HEK293 (cell line): Measurements from ENCODE around the gene PIP5K1B.

Experiments
- FEZF1 ChIP-seq: fragments of 450-650 bp; formaldehyde crosslinking; IDR thresholded peaks from 2 replicates; pipeline ENCODE4 v1.5.1; 2016; ENCODE audit warnings: missing biosample characterization, missing genetic modification characterization
- GLIS2 ChIP-seq: fragments of 450-650 bp; formaldehyde crosslinking; IDR thresholded peaks from 2 replicates; pipeline ENCODE4 v1.5.1; 2016; ENCODE audit warnings: missing biosample characterization, missing genetic modification characterization
- HOXA7 ChIP-seq: sonication (generic); formaldehyde crosslinking; IDR thresholded peaks from 2 replicates; pipeline ENCODE4 v1.8.1; 2022; ENCODE audit warnings: missing genetic modification reagents, borderline replicate concordance
- KLF16 ChIP-seq: fragments of 450-650 bp; formaldehyde crosslinking; IDR thresholded peaks from 2 replicates; pipeline ENCODE4 v1.5.1; 2017; ENCODE audit warnings: missing biosample characterization, missing genetic modification characterization
- PATZ1 ChIP-seq: fragments of 450-650 bp; formaldehyde crosslinking; IDR thresholded peaks from 2 replicates; pipeline ENCODE4 v1.5.1; 2016; ENCODE audit warnings: missing biosample characterization, missing genetic modification characterization
- SP2 ChIP-seq: fragments of 450-650 bp; formaldehyde crosslinking; IDR thresholded peaks from 2 replicates; pipeline ENCODE4 v1.5.1; 2016; ENCODE audit warnings: missing biosample characterization, missing genetic modification characterization
- SP3 ChIP-seq: fragments of 450-650 bp; formaldehyde crosslinking; IDR thresholded peaks from 2 replicates; pipeline ENCODE4 v1.5.1; 2016; ENCODE audit warnings: missing biosample characterization, missing genetic modification characterization
- SP7 ChIP-seq: fragments of 450-650 bp; formaldehyde crosslinking; IDR thresholded peaks from 2 replicates; pipeline ENCODE4 v1.5.1; 2016; ENCODE audit warnings: missing biosample characterization, missing genetic modification characterization
- TRIM28 ChIP-seq: IDR thresholded peaks from 2 replicates; pipeline ENCODE4 v1.6.1; 2011; ENCODE audit warnings: low read length, control low read depth, borderline replicate concordance
- YY1 ChIP-seq: fragments of 450-650 bp; formaldehyde crosslinking; IDR thresholded peaks from 2 replicates; pipeline ENCODE4 v1.5.1; 2018; ENCODE audit warnings: missing biosample characterization, missing genetic modification characterization
- ZBTB11 ChIP-seq: fragments of 450-650 bp; formaldehyde crosslinking; conservative IDR thresholded peaks from 2 replicates; pipeline ENCODE4 v1.5.1; 2016; ENCODE audit warnings: low read depth, missing biosample characterization, missing genetic modification characterization
- ZNF112 ChIP-seq: fragments of 450-650 bp; formaldehyde crosslinking; IDR thresholded peaks from 2 replicates; pipeline ENCODE4 v1.5.0; 2017; ENCODE audit warnings: missing biosample characterization, missing genetic modification characterization
- ZNF2 ChIP-seq: fragments of 450-650 bp; formaldehyde crosslinking; IDR thresholded peaks from 2 replicates; pipeline ENCODE4 v1.5.1; 2016; ENCODE audit warnings: missing biosample characterization, missing genetic modification characterization
- ZNF221 ChIP-seq: fragments of 450-650 bp; formaldehyde crosslinking; IDR thresholded peaks from 2 replicates; pipeline ENCODE4 v1.5.1; 2017; ENCODE audit warnings: missing biosample characterization, missing genetic modification characterization, borderline replicate concordance
- ZNF302 ChIP-seq: fragments of 450-650 bp; formaldehyde crosslinking; IDR thresholded peaks from 2 replicates; pipeline ENCODE4 v1.5.1; 2016; ENCODE audit warnings: missing biosample characterization, missing genetic modification characterization, low read depth
- ZNF600 ChIP-seq: fragments of 450-650 bp; formaldehyde crosslinking; IDR thresholded peaks from 2 replicates; pipeline ENCODE4 v1.5.1; 2016; ENCODE audit warnings: missing biosample characterization, missing genetic modification characterization
- ZXDB ChIP-seq: fragments of 450-650 bp; formaldehyde crosslinking; IDR thresholded peaks from 2 replicates; pipeline ENCODE4 v1.5.1; 2016; ENCODE audit warnings: missing biosample characterization, missing genetic modification characterization
- TF ChIP-seq, protein P1 (sequence below): fragments of 450-650 bp; formaldehyde crosslinking; IDR thresholded peaks from 2 replicates; pipeline ENCODE4 v1.5.1; 2016; ENCODE audit warnings: missing biosample characterization, missing genetic modification characterization, low read depth
- TF ChIP-seq, protein P2 (sequence below): fragments of 450-650 bp; formaldehyde crosslinking; IDR thresholded peaks from 2 replicates; pipeline ENCODE4 v1.5.1; 2017; ENCODE audit warnings: missing biosample characterization, mild to moderate bottlenecking, missing genetic modification characterization, moderate library complexity
- TF ChIP-seq, protein P3 (sequence below): fragments of 450-650 bp; formaldehyde crosslinking; IDR thresholded peaks from 2 replicates; pipeline ENCODE4 v1.5.1; 2016; ENCODE audit warnings: missing biosample characterization, missing genetic modification characterization

The PIP5K1B gene

DNA sequence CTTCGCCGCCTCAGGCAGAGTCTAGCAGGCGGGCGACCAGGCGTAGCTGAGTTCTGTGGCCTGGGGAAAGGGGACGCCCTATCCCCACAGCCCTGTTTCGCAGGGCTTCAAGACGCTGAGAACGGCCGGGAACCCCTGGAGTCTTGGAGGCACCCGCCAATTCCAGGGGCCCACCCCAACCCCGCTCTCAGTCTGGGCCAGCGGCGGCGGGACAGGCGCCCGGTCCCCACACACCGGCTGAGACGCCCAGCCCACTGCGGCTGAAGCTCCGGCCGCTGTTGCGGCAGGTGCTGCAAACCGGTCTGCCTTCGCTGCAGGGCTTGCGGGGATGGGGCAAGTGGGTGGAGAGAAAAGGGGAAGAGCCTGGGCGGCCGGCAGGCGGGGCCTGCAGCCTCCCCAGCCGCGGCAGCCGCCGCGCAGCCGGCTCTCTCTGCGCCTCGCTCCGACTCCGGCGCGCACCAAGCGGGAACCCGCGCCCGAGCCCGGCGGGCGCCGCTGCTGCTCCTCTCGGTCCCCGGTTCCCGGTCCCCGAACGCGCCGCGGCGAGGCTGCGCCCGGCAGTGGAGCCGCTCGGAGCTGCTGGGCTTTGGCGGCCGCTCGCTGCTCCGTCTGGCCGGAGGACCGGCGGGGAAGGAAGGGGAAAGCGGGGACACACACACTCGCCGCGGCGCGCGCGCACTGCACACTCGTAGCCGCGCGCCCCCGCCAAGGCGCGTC is at the start of gene PIP5K1B (continued):
- TF ChIP-seq, protein P1, sequence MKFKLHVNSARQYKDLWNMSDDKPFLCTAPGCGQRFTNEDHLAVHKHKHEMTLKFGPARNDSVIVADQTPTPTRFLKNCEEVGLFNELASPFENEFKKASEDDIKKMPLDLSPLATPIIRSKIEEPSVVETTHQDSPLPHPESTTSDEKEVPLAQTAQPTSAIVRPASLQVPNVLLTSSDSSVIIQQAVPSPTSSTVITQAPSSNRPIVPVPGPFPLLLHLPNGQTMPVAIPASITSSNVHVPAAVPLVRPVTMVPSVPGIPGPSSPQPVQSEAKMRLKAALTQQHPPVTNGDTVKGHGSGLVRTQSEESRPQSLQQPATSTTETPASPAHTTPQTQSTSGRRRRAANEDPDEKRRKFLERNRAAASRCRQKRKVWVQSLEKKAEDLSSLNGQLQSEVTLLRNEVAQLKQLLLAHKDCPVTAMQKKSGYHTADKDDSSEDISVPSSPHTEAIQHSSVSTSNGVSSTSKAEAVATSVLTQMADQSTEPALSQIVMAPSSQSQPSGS (tag by site-specific recombination) = no peak
- TF ChIP-seq SP2 (peak; percentile 51), HOXA7 (CRISPR knock-in tag) (no peak), ZNF221 (tag by site-specific recombination) (no peak), YY1 (no peak), ZNF2 (peak; percentile 63; the same call in 1 of the 2 replicates), ZNF112 (tag by site-specific recombination) (no peak), SP7 (no peak), GLIS2 (tag by site-specific recombination) (peak; percentile 53; the same call in 1 of the 2 replicates), ZNF600 (tag by site-specific recombination) (peak; percentile 96), SP3 (peak; percentile 47; the same call in 1 of the 2 replicates), ZXDB (0 out of 2 replicates have a peak, but pooled peaks have one; percentile 11), PATZ1 (tag by site-specific recombination) (peak; percentile 38; the same call in 1 of the 2 replicates), KLF16 (tag by site-specific recombination) (0 out of 2 replicates have a peak, but pooled peaks have one; percentile 32), ZBTB11 (tag by site-specific recombination) (peak; percentile 81), FEZF1 (tag by site-specific recombination) (no peak), TRIM28 (no peak), ZNF302 (no peak)
- TF ChIP-seq, protein P2, sequence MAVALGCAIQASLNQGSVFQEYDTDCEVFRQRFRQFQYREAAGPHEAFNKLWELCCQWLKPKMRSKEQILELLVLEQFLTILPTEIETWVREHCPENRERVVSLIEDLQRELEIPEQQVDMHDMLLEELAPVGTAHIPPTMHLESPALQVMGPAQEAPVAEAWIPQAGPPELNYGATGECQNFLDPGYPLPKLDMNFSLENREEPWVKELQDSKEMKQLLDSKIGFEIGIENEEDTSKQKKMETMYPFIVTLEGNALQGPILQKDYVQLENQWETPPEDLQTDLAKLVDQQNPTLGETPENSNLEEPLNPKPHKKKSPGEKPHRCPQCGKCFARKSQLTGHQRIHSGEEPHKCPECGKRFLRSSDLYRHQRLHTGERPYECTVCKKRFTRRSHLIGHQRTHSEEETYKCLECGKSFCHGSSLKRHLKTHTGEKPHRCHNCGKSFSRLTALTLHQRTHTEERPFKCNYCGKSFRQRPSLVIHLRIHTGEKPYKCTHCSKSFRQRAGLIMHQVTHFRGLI (tag by site-specific recombination) = peak; percentile 89
- TF ChIP-seq, protein P3, sequence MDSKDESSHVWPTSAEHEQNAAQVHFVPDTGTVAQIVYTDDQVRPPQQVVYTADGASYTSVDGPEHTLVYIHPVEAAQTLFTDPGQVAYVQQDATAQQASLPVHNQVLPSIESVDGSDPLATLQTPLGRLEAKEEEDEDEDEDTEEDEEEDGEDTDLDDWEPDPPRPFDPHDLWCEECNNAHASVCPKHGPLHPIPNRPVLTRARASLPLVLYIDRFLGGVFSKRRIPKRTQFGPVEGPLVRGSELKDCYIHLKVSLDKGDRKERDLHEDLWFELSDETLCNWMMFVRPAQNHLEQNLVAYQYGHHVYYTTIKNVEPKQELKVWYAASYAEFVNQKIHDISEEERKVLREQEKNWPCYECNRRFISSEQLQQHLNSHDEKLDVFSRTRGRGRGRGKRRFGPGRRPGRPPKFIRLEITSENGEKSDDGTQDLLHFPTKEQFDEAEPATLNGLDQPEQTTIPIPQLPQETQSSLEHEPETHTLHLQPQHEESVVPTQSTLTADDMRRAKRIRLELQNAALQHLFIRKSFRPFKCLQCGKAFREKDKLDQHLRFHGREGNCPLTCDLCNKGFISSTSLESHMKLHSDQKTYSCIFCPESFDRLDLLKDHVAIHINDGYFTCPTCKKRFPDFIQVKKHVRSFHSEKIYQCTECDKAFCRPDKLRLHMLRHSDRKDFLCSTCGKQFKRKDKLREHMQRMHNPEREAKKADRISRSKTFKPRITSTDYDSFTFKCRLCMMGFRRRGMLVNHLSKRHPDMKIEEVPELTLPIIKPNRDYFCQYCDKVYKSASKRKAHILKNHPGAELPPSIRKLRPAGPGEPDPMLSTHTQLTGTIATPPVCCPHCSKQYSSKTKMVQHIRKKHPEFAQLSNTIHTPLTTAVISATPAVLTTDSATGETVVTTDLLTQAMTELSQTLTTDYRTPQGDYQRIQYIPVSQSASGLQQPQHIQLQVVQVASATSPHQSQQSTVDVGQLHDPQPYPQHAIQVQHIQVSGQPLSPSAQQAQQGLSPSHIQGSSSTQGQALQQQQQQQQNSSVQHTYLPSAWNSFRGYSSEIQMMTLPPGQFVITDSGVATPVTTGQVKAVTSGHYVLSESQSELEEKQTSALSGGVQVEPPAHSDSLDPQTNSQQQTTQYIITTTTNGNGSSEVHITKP (tag by site-specific recombination) = peak; percentile 95
